Activated T-cell treated with anti-CD3 and anti-CD28 coated beads, Interleukin-2, amount 50 U/mL, for 4 hours (primary cell): Measurements from ENCODE around the gene TUBGCP2. TPM values are rescaled to one million over a fixed set of nuclear protein-coding genes. Genes with fewer than 3 reads are reported as not detected.
"Not testable (repeated sequence)": the region's sequence is repeated elsewhere in the genome, so short reads cannot be mapped to it uniquely, and the experiment has no call there.

Source experiments
- ATAC-seq, 2 donors: fragments of 200-7000 bp; cut with Tn5 transposase; one replicate each; pipeline ENCODE4 v1.10.0; 2021
- DNase-seq: peaks from one replicate; pipeline ENCODE4 v3.0.0-alpha.2; 2020
- H3K27me3 Mint-ChIP-seq: one replicate; pipeline ENCODE4 v1.8.0; 2021; ENCODE audit warnings: low read depth, mixed read lengths
- H3K36me3 Mint-ChIP-seq: one replicate; pipeline ENCODE4 v1.8.0; 2022; ENCODE audit warnings: mixed read lengths; ENCODE audit not compliant: insufficient read depth
- H3K4me1 Mint-ChIP-seq: one replicate; pipeline ENCODE4 v1.8.0; 2021; ENCODE audit warnings: low read depth, mixed read lengths
- H3K4me3 Mint-ChIP-seq: one replicate; pipeline ENCODE4 v1.8.0; 2021; ENCODE audit warnings: mild to moderate bottlenecking, moderate library complexity, mixed read lengths
- H3K9me3 Mint-ChIP-seq: one replicate; pipeline ENCODE4 v1.8.0; 2021; ENCODE audit warnings: mixed read lengths
- total RNA-seq, 3 donors: library from RNA; stranded (reverse); gene quantifications; one replicate each; pipeline ENCODE4 v1.2.1, GENCODE V29; 2021

The TUBGCP2 gene
- total RNA-seq, 3 donors from 2014 or later, result 59.6 to 67.9 (median 62.6) TPM

DNA sequence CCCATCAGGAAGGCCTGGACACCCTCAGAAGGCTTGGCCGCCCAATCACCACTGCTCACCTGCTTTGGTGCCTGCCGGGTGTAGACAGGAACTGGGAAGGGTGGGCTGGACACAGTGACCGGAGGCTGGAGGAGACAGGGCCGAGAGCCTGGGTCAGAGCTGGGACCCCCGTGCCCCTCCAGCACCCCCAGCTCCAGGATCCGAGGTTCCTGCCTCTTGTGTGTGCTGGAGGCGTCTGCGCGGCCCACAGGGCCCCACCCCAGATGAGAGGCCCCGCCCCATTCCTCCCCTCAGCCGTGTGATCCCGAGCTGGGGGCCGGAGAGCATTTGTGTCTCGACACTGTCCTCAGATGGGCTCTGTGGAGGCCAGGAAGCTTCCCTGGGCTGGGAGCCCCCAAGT is 41.4 kb downstream of the TUBGCP2 start:
- no peaks in the 10 kb centered on the region for H3K36me3 Mint-ChIP-seq
- ATAC-seq, result no peak
- H3K4me1 Mint-ChIP-seq, result peaks cover 31% of the 10 kb centered on the region
- H3K4me3 Mint-ChIP-seq, result no peak overlapping the region
- DNase-seq, result no peak
- no peaks in the 10 kb centered on the region for H3K27me3 Mint-ChIP-seq
- no peaks in the 10 kb centered on the region for H3K9me3 Mint-ChIP-seq

DNA sequence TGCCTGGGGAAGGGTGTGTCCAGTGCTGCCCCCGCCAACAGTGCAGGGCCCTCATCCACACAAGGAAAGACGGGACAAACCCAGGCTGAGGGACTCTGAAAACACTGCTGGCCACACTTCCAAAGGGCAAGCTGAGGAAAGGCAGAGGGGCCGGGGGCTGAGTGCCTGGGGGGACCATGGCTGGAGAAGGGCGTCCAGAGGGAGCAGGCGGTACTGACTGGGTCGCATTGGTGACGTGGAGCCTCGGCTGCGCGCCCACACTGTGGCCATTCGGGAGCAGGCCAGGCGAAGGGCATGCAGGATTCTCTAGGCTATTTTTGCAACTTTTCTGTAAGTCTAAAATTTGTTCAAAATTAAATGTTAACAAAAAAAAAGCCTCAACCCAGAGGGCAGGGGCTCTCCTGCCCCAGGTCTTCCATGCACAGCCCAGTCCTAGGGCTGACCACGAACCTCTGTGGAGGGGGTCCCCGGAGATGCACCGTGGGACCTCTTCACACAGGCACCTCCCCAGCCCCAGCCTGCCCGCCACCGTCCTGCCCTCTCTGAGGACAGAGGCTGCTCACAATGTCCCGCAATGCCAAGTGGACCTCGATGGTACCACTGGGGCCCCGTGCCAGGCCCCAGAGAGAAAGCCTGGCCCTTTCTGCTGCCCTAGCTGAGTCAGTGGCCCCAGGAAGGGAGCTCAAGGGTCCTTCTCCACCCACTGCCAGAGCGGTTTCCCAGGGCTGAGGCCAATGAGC is 42.4 kb downstream of the TUBGCP2 start:
- H3K27me3 Mint-ChIP-seq, result no peaks in the 10 kb centered on the region
- no peaks in the 10 kb centered on the region for H3K36me3 Mint-ChIP-seq
- peaks cover 32% of the 10 kb centered on the region for H3K4me1 Mint-ChIP-seq
- no peaks in the 10 kb centered on the region for H3K9me3 Mint-ChIP-seq
- no peak for DNase-seq
- H3K4me3 Mint-ChIP-seq, result no peak overlapping the region
- ATAC-seq, result no peak

DNA sequence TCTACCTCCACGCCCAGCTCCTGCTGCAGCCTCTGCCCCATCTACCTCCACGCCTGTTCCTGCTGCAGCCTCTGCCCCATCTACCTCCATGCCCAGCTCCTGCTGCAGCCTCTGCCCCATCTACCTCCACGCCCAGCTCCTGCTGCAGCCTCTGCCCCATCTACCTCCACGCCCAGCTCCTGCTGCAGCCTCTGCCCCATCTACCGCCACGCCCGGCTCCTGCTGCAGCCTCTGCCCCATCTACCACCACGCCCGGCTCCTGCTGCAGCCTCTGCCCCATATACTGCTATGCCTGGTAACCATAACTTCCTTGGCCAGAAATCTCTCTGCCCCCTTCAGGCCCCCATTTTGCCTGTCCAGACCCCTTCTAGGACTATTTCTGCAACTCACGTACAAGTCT is 43.6 kb downstream of the TUBGCP2 start:
- H3K4me3 Mint-ChIP-seq, DNase-seq, H3K27me3 Mint-ChIP-seq, H3K9me3 Mint-ChIP-seq, H3K36me3 Mint-ChIP-seq, ATAC-seq: not testable (repeated sequence)
- peaks cover 44% of the 10 kb centered on the region for H3K4me1 Mint-ChIP-seq

DNA sequence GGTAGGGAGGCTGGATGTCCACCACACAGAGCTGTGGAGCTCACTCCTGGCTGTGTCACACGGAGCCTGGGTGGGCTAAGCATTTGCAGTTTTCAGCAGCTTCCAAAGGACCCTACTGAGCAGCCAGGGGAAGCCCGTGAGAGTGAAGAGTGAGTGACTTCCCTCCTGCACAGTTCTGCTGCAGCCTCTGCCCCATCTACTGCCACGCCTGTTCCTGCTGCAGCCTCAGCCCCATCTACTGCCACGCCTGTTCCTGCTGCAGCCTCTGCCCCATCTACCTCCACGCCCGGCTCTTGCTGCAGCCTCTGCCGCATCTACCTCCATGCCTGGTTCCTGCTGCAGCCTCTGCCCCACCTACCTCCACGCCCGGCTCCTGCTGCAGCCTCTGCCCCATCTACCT is 44.2 kb downstream of the TUBGCP2 start:
- no peak for ATAC-seq
- Mint-ChIP-seq H3K4me1 (peaks cover 49% of the 10 kb centered on the region), H3K9me3 (no peaks in the 10 kb centered on the region), H3K36me3 (no peaks in the 10 kb centered on the region), H3K27me3 (no peaks in the 10 kb centered on the region), H3K4me3 (peak overlapping the region; percentile 13)
- DNase-seq, result no peak

DNA sequence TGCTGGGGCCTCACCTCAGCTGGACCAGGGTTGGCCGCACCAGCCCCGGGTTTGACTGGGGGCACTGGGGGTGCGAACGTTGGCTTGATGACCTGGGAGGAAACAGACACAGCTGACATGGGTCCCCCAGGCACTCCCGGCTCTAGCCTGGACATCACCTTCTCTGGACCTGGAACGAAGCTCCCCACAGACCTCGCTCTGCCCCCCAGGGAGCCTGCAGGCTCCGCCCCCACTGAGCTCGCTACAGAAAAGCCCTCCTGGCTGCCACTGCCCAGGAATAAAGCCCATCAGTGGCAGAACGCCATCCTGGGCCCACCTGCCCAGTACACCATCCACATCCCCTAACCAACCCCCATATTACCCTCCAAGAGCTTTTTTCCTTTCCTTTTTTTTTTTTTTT is 45.0 kb downstream of the TUBGCP2 start:
- H3K27me3 Mint-ChIP-seq, result no peaks in the 10 kb centered on the region
- H3K36me3 Mint-ChIP-seq, result no peaks in the 10 kb centered on the region
- H3K9me3 Mint-ChIP-seq, result no peaks in the 10 kb centered on the region
- ATAC-seq (no peak), DNase-seq (no peak)
- peaks cover 56% of the 10 kb centered on the region for H3K4me1 Mint-ChIP-seq
- no peak overlapping the region for H3K4me3 Mint-ChIP-seq

DNA sequence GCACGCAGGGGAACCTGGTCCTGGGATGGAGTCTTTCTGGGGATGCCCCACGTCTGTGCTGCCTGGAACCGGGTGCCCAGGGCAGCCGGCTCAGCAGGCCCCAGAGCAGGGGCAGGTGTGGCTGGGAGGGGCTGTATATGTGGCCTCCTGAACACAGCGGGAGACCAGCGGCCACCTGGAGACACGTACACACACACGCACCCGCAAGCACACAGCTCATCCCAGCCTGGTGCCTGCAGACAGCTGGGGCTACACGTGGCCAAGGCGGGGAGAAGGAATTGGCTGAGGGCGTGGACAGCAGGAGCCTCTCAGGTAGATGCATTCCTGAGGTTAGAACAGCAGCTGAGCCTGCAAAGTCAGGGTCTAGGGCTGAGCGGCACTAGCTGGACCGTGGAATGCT is 46.0 kb downstream of the TUBGCP2 start:
- Mint-ChIP-seq H3K27me3 (no peaks in the 10 kb centered on the region), H3K9me3 (no peaks in the 10 kb centered on the region), H3K36me3 (no peaks in the 10 kb centered on the region), H3K4me1 (peaks cover 63% of the 10 kb centered on the region), H3K4me3 (no peak overlapping the region)
- ATAC-seq, result no peak
- DNase-seq, result no peak

DNA sequence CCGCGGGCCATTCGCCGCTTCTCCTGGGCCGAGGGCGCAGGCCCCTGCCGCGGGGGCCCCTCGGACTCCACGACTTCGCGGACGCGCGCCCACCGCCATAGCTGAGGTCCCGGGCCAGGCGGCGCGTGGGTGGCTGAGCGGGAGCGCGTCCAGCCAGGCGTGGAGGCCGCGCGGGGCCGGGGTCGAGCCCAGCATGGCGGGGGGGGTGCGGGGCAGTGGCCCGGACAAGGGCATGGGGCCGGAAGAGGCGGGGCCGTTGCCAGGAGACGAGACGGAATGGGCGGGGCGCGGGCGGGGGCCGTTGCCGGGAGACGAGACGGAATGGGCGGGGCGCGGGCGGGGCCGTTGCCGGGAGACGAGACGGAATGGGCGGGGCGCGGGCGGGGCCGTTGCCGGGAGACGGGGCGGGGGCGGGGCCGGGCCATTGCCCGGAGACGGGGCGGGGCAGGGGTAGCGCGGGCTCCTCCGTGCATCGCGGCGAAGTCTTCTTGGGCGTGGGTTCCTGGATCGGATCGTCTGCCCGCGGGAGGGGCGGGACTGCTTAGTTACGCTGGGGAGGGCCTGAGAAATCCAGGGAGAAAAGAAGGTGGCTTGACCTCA is 46.8 kb downstream of the TUBGCP2 start:
- peaks cover 70% of the 10 kb centered on the region for H3K4me1 Mint-ChIP-seq
- DNase-seq (peak; percentile 84), ATAC-seq (peak; percentile 50 to 60)
- peak overlapping the region; percentile 79 for H3K4me3 Mint-ChIP-seq
- no peaks in the 10 kb centered on the region for H3K36me3 Mint-ChIP-seq
- H3K9me3 Mint-ChIP-seq, result no peaks in the 10 kb centered on the region
- H3K27me3 Mint-ChIP-seq, result no peaks in the 10 kb centered on the region

DNA sequence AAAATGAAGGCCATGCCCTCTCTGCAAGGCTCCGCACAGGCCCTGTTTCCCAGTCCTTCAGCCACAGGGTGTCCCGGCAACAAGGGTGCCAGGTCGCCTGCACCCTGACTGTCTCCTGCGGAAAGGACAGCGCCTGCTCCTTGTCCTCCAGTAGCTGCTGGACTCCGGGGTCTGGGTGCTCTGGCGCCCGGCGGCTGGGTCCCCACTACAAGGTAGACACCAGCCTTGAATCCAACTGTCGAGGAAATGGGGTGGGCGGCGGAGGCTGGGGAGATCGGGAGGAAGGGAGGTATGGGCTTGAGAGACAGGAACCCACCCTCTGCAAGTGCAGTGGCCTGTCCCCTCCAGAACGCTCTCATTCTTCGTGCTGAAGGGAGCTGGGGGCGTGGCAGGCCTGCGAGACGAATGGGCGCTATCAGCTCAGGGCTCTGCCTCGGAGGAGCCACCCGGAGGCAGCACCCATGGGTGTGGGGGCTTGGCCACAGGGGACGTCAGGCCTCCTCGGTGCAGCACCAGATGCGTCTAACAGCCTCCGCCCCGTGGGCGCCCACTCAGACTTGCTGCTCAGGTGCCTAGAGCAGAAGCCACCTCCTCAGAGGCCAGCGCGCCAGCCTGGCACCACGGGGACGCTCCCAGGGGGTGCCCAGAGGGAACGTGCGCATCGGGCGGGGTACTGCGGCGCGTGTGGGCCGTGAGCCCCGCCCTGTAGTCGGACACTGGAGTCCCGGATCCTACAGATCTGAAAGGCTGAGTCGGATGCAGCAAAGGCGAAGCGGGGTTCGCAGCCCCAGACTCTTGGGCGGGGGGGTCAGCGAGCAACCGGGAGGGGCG is 47.6 kb downstream of the TUBGCP2 start:
- peaks cover 70% of the 10 kb centered on the region for H3K4me1 Mint-ChIP-seq

DNA sequence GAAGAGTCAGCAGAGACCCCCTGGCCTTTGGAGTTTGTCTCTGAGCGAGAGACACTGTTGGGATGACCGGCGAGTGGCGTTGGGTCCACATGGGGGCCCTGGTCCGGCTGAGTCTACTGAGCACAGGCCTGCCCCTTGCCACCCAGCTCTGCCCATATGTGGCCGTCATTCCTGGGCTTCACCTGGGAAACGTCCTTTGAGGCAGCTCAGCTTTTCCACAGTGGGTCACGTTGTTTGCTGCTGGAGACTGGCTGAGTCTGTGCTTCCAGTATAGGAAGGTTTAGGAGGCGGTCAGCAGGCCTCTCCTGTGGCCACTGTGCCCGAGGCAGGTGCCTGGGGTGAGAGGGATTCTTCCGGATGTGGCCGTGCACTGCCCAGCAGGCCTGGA is 49.1 kb downstream of the TUBGCP2 start:
- ATAC-seq (no peak), DNase-seq (no peak)
- peaks cover 61% of the 10 kb centered on the region for H3K4me1 Mint-ChIP-seq
- no peaks in the 10 kb centered on the region for H3K27me3 Mint-ChIP-seq
- peak overlapping the region; percentile 43 for H3K4me3 Mint-ChIP-seq
- H3K9me3 Mint-ChIP-seq, result no peaks in the 10 kb centered on the region
- no peaks in the 10 kb centered on the region for H3K36me3 Mint-ChIP-seq

More for the DNA sequence above, 47.6 kb downstream of the TUBGCP2 start:
- H3K27me3 Mint-ChIP-seq, result no peaks in the 10 kb centered on the region
- ATAC-seq (peak; percentile 44 to 58), DNase-seq (peak; percentile 58)
- peak overlapping the region; percentile 79 for H3K4me3 Mint-ChIP-seq
- no peaks in the 10 kb centered on the region for H3K9me3 Mint-ChIP-seq
- H3K36me3 Mint-ChIP-seq, result no peaks in the 10 kb centered on the region

DNA sequence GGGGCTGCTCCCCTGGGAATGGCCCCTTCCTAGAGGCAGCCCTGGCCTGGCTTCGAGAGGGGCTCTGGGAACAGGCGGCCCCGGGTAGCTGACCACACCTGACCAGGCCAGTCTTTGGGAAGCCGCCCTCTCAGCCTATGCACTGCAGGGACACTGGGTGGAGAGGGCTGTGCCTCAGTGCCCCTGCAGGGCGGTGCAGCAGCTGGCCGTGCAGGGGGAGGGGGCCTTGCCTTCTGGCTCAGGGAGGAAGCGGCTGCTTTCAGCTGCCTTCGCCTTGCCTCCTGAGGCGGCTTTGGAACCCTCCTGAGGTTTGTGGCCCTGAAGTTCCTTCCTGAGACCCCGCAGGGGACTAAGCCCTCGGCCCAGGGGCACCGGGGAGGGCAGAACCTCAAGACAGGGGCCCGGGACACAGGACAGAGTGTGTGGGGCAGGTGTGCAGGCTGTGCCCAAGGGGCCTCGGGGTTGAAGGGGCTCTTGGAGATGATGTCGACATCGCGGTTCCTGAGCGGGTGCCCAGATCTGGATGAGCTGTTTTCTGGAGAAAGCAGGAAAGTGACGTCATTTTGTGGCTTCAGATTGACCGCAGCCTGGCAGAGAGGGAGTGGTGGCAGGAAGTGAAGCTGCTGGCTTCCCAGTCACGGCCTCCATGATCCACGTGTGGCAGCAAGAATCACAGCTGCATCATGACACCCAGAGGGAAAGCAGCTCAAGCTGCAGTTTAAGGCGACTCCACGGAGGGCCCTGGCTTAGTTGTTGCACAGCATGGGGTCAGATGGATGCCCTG is 49.7 kb downstream of the TUBGCP2 start:
- Mint-ChIP-seq H3K4me1 (peaks cover 55% of the 10 kb centered on the region), H3K27me3 (no peaks in the 10 kb centered on the region), H3K4me3 (peak overlapping the region; percentile 43), H3K36me3 (no peaks in the 10 kb centered on the region), H3K9me3 (no peaks in the 10 kb centered on the region)
- DNase-seq (peak; percentile 86), ATAC-seq (peak; percentile 73)

DNA sequence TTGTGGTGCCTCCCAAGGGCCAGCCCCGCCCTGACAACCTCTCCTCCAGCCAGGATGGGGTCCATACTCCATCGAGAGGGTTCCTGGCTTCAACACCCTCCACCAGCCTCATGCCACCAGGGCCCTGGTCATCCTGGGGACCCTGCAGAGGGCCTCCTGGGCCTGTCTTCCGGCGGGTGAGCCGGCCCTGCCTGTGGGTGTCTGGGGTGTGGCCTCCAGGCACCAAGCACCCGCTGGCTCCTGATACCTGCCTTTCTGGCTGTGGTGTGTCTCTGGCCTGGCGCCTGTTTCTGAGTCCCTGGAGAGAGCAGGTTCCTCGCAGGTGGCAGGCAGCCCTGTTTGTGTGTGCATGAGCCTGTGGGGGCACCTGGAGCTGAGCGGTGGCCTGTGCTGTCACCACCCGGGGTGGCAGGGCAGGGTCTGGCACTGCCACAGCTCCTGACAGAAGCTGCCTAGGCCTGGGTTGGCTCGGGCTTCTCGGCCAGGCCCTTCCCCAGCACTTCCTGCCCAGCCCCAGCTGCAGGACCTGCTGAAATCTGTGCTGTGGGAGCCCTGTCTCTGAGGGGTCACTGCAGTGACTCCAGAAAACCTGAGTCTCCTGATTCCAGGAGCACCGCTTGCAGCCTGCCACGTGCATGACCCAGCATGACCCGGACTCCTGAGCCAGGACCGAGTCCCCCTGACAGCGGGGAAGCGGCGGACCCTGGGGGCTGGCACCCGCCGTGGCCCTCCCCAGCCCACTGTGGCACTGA is 50.4 kb downstream of the TUBGCP2 start:
- Mint-ChIP-seq H3K36me3 (no peaks in the 10 kb centered on the region), H3K4me3 (no peak overlapping the region), H3K4me1 (peaks cover 48% of the 10 kb centered on the region), H3K27me3 (no peaks in the 10 kb centered on the region), H3K9me3 (no peaks in the 10 kb centered on the region)
- DNase-seq (no peak), ATAC-seq (no peak)

DNA sequence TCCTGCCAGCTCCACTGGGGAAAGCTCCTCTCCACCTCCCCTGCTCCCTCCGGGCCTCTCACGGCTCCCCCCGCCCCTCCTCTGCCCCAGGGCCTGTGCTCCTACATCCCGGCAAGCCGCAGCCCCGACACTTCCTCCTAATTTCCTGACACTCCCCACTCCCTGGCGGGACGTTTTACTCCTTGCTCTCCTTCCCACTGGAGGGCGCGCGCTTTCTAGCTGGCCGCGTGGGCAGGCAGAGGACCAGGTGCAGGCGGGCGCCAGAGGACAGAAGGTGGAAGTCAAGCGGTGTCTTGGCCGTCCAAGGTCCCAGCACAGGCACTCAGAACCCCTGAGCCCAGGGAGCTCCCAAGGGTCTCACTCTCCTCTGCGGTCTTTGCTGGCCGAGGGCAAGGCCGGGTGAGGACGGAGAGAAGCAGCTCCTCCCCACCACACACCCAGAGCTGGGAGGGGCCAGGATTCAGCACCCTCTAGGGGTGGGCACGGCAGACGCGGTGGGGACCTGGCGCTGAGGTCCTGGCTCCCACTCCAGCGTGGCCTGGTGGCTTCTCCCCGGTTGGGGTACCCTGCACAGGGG is 51.1 kb downstream of the TUBGCP2 start:
- ATAC-seq, result no peak
- H3K36me3 Mint-ChIP-seq, result no peaks in the 10 kb centered on the region

DNA sequence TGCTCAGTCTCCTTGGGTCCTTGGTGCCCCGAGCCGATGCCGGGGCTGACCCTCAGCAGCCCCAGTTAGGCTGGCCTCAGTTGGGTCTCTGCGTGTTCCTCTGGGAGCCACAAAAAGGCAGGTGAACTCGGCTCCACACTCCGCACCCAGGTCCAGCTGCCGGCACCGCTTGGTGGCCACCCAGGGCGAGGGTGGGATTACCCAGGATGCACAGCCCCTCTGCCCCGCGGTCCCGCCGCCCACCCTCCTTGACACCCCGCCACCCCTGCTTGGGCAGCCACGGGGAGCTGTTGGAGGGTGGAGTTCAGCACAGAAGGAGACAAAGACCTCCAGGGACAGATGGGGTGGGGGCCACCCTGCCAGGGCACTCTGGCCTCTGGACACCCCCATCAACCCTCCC is 53.3 kb downstream of the TUBGCP2 start:
- Mint-ChIP-seq H3K27me3 (peaks cover 2% of the 10 kb centered on the region), H3K9me3 (no peaks in the 10 kb centered on the region), H3K4me3 (no peak overlapping the region), H3K36me3 (no peaks in the 10 kb centered on the region), H3K4me1 (peaks cover 29% of the 10 kb centered on the region)
- DNase-seq (no peak), ATAC-seq (no peak)

More for the DNA sequence above, 51.1 kb downstream of the TUBGCP2 start:
- no peak overlapping the region for H3K4me3 Mint-ChIP-seq
- H3K9me3 Mint-ChIP-seq, result no peaks in the 10 kb centered on the region
- no peak for DNase-seq
- H3K4me1 Mint-ChIP-seq, result peaks cover 42% of the 10 kb centered on the region
- H3K27me3 Mint-ChIP-seq, result no peaks in the 10 kb centered on the region
